ENCODE results near the gene CDK4. TPM values are rescaled to one million over a fixed set of nuclear protein-coding genes. Genes with fewer than 3 reads are reported as not detected.
A peak's percentile ranks its signal among the peaks of the same experiment; 100 is the strongest.

Gene CDK4
- total and polyA plus RNA-seq, 2 of the 13 experiments (the other 11 are each of a cell fraction or from before 2014, with no cell fraction given): 191 to 209 TPM

DNA sequence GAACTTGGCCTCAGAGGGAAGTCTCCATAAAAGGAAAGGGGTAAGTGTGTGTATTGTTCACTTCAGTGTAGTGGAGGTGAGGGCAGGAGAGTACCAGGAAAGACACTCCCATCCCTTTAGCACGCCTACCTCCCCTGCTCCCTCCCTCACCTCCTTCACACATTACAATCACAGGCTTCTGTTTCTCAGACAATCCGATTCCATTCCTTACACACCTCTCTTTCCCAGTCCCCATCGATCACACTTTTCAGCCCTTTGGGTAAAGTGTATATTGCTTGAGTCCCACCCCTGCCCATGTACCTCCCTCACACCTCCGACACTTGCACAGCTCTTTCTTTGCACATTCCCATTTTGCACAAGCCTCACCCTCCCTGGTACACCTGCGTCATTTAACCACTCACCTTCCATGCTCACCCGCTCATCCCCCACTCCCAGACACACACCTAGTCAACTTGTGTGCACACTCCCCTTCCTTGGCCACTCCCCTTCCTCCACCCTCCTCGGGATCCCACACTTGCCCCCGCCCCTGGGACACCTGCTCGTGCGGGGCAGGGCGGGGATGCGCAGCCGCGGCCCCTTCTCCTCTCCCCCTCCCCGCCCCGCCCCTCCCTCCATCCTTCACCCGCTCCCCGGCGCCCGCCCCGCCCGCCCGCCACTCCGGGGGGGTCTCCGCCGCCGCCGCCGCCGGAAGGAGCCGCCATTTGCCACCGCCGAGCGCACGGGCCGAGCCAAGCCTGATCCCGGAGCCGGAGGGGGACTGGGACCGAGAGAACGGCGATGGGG is 2.5 kb upstream of the CDK4 start, which contains the start of gene MARCHF9 (continued):
- TF ChIP-seq, protein P1, sequence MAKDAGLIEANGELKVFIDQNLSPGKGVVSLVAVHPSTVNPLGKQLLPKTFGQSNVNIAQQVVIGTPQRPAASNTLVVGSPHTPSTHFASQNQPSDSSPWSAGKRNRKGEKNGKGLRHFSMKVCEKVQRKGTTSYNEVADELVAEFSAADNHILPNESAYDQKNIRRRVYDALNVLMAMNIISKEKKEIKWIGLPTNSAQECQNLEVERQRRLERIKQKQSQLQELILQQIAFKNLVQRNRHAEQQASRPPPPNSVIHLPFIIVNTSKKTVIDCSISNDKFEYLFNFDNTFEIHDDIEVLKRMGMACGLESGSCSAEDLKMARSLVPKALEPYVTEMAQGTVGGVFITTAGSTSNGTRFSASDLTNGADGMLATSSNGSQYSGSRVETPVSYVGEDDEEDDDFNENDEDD (CRISPR knock-in tag; IDR thresholded peaks at IDR 0.05; ENCODE audit: borderline replicate concordance): peak; percentile 17; the same call in 1 of the 2 replicates
- no peak for TF ChIP-seq ZNF841 (CRISPR knock-in tag; IDR thresholded peaks at IDR 0.05; ENCODE audit: borderline replicate concordance)
- TF ChIP-seq KLF12 (CRISPR knock-in tag; IDR thresholded peaks at IDR 0.05; ENCODE audit: borderline replicate concordance): no peak
- no peak for TF ChIP-seq IRX3 (CRISPR knock-in tag; IDR thresholded peaks at IDR 0.05; ENCODE audit: borderline replicate concordance, low read depth)
- TF ChIP-seq PAX8 (CRISPR knock-in tag; IDR thresholded peaks at IDR 0.05; ENCODE audit: borderline replicate concordance): no peak
- no peak for TF ChIP-seq JUNB (CRISPR knock-in tag; IDR thresholded peaks at IDR 0.05; ENCODE audit: borderline replicate concordance)
- TF ChIP-seq, protein P2, sequence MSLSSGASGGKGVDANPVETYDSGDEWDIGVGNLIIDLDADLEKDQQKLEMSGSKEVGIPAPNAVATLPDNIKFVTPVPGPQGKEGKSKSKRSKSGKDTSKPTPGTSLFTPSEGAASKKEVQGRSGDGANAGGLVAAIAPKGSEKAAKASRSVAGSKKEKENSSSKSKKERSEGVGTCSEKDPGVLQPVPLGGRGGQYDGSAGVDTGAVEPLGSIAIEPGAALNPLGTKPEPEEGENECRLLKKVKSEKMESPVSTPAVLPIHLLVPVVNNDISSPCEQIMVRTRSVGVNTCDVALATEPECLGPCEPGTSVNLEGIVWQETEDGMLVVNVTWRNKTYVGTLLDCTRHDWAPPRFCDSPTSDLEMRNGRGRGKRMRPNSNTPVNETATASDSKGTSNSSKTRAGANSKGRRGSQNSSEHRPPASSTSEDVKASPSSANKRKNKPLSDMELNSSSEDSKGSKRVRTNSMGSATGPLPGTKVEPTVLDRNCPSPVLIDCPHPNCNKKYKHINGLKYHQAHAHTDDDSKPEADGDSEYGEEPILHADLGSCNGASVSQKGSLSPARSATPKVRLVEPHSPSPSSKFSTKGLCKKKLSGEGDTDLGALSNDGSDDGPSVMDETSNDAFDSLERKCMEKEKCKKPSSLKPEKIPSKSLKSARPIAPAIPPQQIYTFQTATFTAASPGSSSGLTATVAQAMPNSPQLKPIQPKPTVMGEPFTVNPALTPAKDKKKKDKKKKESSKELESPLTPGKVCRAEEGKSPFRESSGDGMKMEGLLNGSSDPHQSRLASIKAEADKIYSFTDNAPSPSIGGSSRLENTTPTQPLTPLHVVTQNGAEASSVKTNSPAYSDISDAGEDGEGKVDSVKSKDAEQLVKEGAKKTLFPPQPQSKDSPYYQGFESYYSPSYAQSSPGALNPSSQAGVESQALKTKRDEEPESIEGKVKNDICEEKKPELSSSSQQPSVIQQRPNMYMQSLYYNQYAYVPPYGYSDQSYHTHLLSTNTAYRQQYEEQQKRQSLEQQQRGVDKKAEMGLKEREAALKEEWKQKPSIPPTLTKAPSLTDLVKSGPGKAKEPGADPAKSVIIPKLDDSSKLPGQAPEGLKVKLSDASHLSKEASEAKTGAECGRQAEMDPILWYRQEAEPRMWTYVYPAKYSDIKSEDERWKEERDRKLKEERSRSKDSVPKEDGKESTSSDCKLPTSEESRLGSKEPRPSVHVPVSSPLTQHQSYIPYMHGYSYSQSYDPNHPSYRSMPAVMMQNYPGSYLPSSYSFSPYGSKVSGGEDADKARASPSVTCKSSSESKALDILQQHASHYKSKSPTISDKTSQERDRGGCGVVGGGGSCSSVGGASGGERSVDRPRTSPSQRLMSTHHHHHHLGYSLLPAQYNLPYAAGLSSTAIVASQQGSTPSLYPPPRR (CRISPR knock-in tag; IDR thresholded peaks at IDR 0.05; ENCODE audit: borderline replicate concordance): peak; percentile 34; the same call in 1 of the 2 replicates
- TF ChIP-seq ZNF776 (CRISPR knock-in tag; IDR thresholded peaks at IDR 0.05): 0 out of 2 replicates have a peak, but pooled peaks have one; percentile 14
- no peak for TF ChIP-seq SP4 (CRISPR knock-in tag; IDR thresholded peaks at IDR 0.05)
- no peak for TF ChIP-seq KLF6 (CRISPR knock-in tag; IDR thresholded peaks at IDR 0.05)
- TF ChIP-seq NFATC3 (CRISPR knock-in tag; IDR thresholded peaks at IDR 0.05): no peak
- TF ChIP-seq, protein P3, sequence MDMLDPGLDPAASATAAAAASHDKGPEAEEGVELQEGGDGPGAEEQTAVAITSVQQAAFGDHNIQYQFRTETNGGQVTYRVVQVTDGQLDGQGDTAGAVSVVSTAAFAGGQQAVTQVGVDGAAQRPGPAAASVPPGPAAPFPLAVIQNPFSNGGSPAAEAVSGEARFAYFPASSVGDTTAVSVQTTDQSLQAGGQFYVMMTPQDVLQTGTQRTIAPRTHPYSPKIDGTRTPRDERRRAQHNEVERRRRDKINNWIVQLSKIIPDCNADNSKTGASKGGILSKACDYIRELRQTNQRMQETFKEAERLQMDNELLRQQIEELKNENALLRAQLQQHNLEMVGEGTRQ (IDR thresholded peaks at IDR 0.05; ENCODE audit: low read depth, low read length): no peak
- TF ChIP-seq, protein P3 (CRISPR knock-in tag; IDR thresholded peaks at IDR 0.05; ENCODE audit: borderline replicate concordance): peak; percentile 5; the same call in 1 of the 2 replicates
- no peak for TF ChIP-seq TCF7 (IDR thresholded peaks at IDR 0.05; ENCODE audit: low read depth)
- no peak for TF ChIP-seq ELF3 (CRISPR knock-in tag; IDR thresholded peaks at IDR 0.05)
- 0 out of 2 replicates have a peak, but pooled peaks have one; percentile 30 for TF ChIP-seq CHCHD3 (CRISPR knock-in tag; IDR thresholded peaks at IDR 0.05)
- 0 out of 2 replicates have a peak, but pooled peaks have one; percentile 32 for TF ChIP-seq MEIS1 (CRISPR knock-in tag; IDR thresholded peaks at IDR 0.05; ENCODE audit: borderline replicate concordance)
